ENCODE data around the gene MLLT10. TPM values are rescaled to one million over a fixed set of nuclear protein-coding genes. Genes with fewer than 3 reads are reported as not detected.
A peak's percentile ranks its signal among the peaks of the same experiment; 100 is the strongest.

The MLLT10 gene
- total RNA-seq, 2 donors from 2014 or later = 55.8 to 62.9 TPM

DNA sequence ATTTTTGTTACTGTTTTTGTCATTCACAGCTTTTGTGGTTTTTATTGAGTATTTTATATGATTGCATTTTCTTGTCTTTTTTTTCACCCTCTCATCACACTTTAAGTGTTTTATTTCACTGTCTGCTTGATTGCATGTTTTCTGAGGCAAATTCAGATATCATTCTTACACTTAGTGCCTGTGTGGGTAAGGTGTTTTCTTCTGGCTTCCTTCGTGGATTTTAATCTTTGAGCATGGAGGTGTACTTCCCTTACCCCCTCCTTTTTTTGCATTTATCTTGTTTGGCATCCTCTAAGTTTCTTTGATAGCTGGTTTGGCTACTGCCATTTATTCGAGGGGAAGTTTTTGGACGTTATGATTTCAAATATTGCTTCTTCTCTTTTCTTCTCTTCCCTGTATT lies 127.9 kb downstream of the MLLT10 start:
- Histone ChIP-seq H3K36me3 (ENCODE audit: control insufficient read depth, insufficient read depth, low read length) (peaks cover 16% of the 10 kb centered on the region), H3K4me3 (ENCODE audit: low read length) (no peak overlapping the region), H3K27ac (ENCODE audit: low read depth, low read length) (no peak overlapping the region), H3K9me3 (ENCODE audit: control insufficient read depth, low read length) (no peaks in the 10 kb centered on the region), H3K9ac (ENCODE audit: extremely low read depth, low read length, poor library complexity, severe bottlenecking) (no peak overlapping the region), H3K4me1 (ENCODE audit: control insufficient read depth, insufficient read depth, low read length) (no peaks in the 10 kb centered on the region), H3K27me3 (ENCODE audit: control insufficient read depth, insufficient read depth, low read length, poor library complexity, severe bottlenecking) (no peaks in the 10 kb centered on the region)
- WGBS, 2 experiments (ENCODE audit: insufficient coverage in 1 of 2, insufficient read length in 1 of 2) = 94% methylated on average over 3 of the region's 3 CpGs; no CpG with 5 or more reads in 1 of the 2 experiments
- H3K4me3 Mint-ChIP-seq = no peak overlapping the region
- peaks cover 25% of the 10 kb centered on the region for H3K4me1 Mint-ChIP-seq
- TF ChIP-seq CTCF (conservative IDR thresholded peaks at IDR 0.05) = no peak
- H3K36me3 Mint-ChIP-seq (ENCODE audit: low read depth) = peaks cover 7% of the 10 kb centered on the region
- no peak overlapping the region for H3K27ac Mint-ChIP-seq
- H3K27me3 Mint-ChIP-seq (ENCODE audit: insufficient read depth) = no peaks in the 10 kb centered on the region
- DNase-seq = no peak
- no peaks in the 10 kb centered on the region for H3K9me3 Mint-ChIP-seq

DNA sequence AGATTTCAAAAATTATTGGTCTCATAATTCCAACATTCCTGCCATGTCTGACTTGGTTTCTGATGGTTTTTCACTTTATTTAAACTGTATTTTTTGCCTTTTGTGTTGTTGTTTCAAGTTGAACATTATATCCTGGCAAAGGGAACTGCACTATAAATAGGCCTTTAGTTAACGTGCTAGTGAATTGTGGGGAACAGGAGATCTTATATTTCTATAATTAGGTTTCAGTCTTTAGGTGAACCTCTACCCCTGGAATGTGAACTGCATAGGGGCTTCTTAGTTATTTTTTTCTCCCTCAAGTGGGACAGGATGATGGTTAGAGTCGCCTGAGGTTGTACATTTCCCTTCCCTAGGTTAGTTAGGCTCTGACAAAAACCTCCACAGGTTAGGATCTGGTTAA lies 128.6 kb downstream of the MLLT10 start:
- no peaks in the 10 kb centered on the region for H3K4me1 ChIP-seq (ENCODE audit: control insufficient read depth, insufficient read depth, low read length)
- no peaks in the 10 kb centered on the region for H3K27me3 Mint-ChIP-seq (ENCODE audit: insufficient read depth)
- H3K36me3 Mint-ChIP-seq (ENCODE audit: low read depth) = peaks cover 7% of the 10 kb centered on the region
- no peaks in the 10 kb centered on the region for H3K27me3 ChIP-seq (ENCODE audit: control insufficient read depth, insufficient read depth, low read length, poor library complexity, severe bottlenecking)
- DNase-seq = no peak
- peaks cover 30% of the 10 kb centered on the region for H3K4me1 Mint-ChIP-seq
- H3K9me3 Mint-ChIP-seq = no peaks in the 10 kb centered on the region
- H3K9ac ChIP-seq (ENCODE audit: extremely low read depth, low read length, poor library complexity, severe bottlenecking) = no peak overlapping the region
- H3K4me3 Mint-ChIP-seq = no peak overlapping the region
- H3K27ac ChIP-seq (ENCODE audit: low read depth, low read length) = no peak overlapping the region
- no peak for TF ChIP-seq CTCF (conservative IDR thresholded peaks at IDR 0.05)
- peaks cover 21% of the 10 kb centered on the region for H3K36me3 ChIP-seq (ENCODE audit: control insufficient read depth, insufficient read depth, low read length)
- WGBS, 2 experiments (ENCODE audit: insufficient coverage in 1 of 2, insufficient read length in 1 of 2) = 94% methylated on average over 2 of the region's 2 CpGs; no CpG with 5 or more reads in 1 of the 2 experiments
- peak overlapping the region; percentile 6 for H3K27ac Mint-ChIP-seq
- no peak overlapping the region for H3K4me3 ChIP-seq (ENCODE audit: low read length)
- no peaks in the 10 kb centered on the region for H3K9me3 ChIP-seq (ENCODE audit: control insufficient read depth, low read length)

DNA sequence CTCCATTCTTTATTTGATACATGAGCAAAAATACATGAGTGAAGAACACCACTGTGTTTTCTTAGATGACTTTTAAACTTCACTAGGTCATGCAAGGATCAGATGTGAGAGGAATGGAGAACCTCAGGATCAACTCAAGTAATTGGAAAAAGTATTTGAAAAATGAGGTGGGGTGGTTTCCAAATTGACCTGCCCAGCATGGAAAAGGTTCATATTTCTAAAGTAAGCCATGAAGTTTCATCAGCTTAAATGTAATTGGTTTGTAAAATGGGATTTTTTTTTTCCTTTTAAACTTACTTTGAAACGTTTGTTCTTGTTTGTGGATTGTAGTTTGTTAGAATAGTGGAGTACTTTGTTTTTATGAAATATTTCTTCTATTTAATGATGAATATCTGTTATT lies 134.8 kb downstream of the MLLT10 start:
- no peaks in the 10 kb centered on the region for H3K9me3 ChIP-seq (ENCODE audit: control insufficient read depth, low read length)
- Mint-ChIP-seq H3K4me3 (no peak overlapping the region), H3K9me3 (no peaks in the 10 kb centered on the region), H3K27ac (no peak overlapping the region), H3K27me3 (ENCODE audit: insufficient read depth) (no peaks in the 10 kb centered on the region), H3K4me1 (peaks cover 9% of the 10 kb centered on the region), H3K36me3 (ENCODE audit: low read depth) (peaks cover 22% of the 10 kb centered on the region)
- H3K36me3 ChIP-seq (ENCODE audit: control insufficient read depth, insufficient read depth, low read length) = peaks cover 49% of the 10 kb centered on the region
- no peaks in the 10 kb centered on the region for H3K4me1 ChIP-seq (ENCODE audit: control insufficient read depth, insufficient read depth, low read length)
- WGBS, 2 experiments (ENCODE audit: insufficient coverage in 1 of 2, insufficient read length in 1 of 2) = 70% methylated on average over 1 of the region's 1 CpG; no CpG with 5 or more reads in 1 of the 2 experiments
- DNase-seq = no peak
- H3K4me3 ChIP-seq (ENCODE audit: low read length) = no peak overlapping the region
- H3K9ac ChIP-seq (ENCODE audit: extremely low read depth, low read length, poor library complexity, severe bottlenecking) = no peak overlapping the region
- H3K27ac ChIP-seq (ENCODE audit: low read depth, low read length) = no peak overlapping the region
- no peaks in the 10 kb centered on the region for H3K27me3 ChIP-seq (ENCODE audit: control insufficient read depth, insufficient read depth, low read length, poor library complexity, severe bottlenecking)
- no peak for TF ChIP-seq CTCF (conservative IDR thresholded peaks at IDR 0.05)
